Posterior vena cava (tissue), 2 donors: Measurements from ENCODE around the gene MAMLD1. TPM values are rescaled to one million over a fixed set of nuclear protein-coding genes. Genes with fewer than 3 reads are reported as not detected.

ENCODE experiments used
- DNase-seq: peaks from one replicate; pipeline ENCODE4 v3.0.0-alpha.2; 2020; ENCODE audit warnings: low spot score
- intact Hi-C, 2 donors: fragments of 100-400 bp; cut with DNase I; formaldehyde crosslinking; loops; one replicate each; pipeline versions ENCODE4 v1.14.1 to v1.14.2; 2022 to 2023
- total RNA-seq, 2 donors: library from RNA; stranded (reverse); fragmentation: NEBNext Ultra II Directional; extraction: Animal tissue kit (Norgen Biotek cat#: 25700); gene quantifications; one replicate each; pipeline ENCODE4 v1.2.1, GENCODE V29; 2021
- donor health status: DM: yes; HTN: yes; CAD: no.
- donor health status: DM: yes; HTN: yes; CAD: no.

Gene MAMLD1
- total RNA-seq, 2 donors from 2014 or later, result 10.9 to 12.8 TPM

GRCh38 chrX:150446151-150446550, 83.0 kb downstream of the MAMLD1 start:
- DNase-seq, result no peak
- intact Hi-C loops, result no loop called here

- DNase-seq, result no peak
- intact Hi-C loops, result no loop called here
Observed at GRCh38 chrX:150446995-150447394, 83.9 kb downstream of the MAMLD1 start.

GRCh38 chrX:150449313-150449712, 86.2 kb downstream of the MAMLD1 start:
- no peak for DNase-seq
- intact Hi-C loops, result no loop called here

- no peak for DNase-seq
- intact Hi-C loops, result loop anchor here in 1 of 2 donors (5.0 kb wide), 1 partner anchor 68 kb away; no protein-coding TSS in a partner anchor
Observed at GRCh38 chrX:150450519-150451177, 87.5 kb downstream of the MAMLD1 start.

- no peak for DNase-seq
- intact Hi-C loops, result loop anchor here in 1 of 2 donors (5.0 kb wide), 1 partner anchor 70 kb away; no protein-coding TSS in a partner anchor
Observed at GRCh38 chrX:150451953-150452352, 88.8 kb downstream of the MAMLD1 start.

GRCh38 chrX:150454083-150454482, 91.0 kb downstream of the MAMLD1 start:
- intact Hi-C loops, result loop anchor here in 1 of 2 donors (5.0 kb wide), 1 partner anchor 72 kb away; no protein-coding TSS in a partner anchor
- DNase-seq, result no peak

GRCh38 chrX:150454508-150455214, 91.5 kb downstream of the MAMLD1 start:
- DNase-seq, result no peak
- intact Hi-C loops, result loop anchor here in 1 of 2 donors (5.0 kb wide), 1 partner anchor 72 kb away; no protein-coding TSS in a partner anchor

GRCh38 chrX:150455215-150455608, 92.1 kb downstream of the MAMLD1 start:
- DNase-seq, result no peak
- intact Hi-C loops, result no loop called here

GRCh38 chrX:150456466-150456865, 93.3 kb downstream of the MAMLD1 start:
- intact Hi-C loops, result no loop called here
- no peak for DNase-seq

- no peak for DNase-seq
- intact Hi-C loops, result no loop called here
Observed at GRCh38 chrX:150456941-150457340, 93.8 kb downstream of the MAMLD1 start.

GRCh38 chrX:150459196-150459595, 96.1 kb downstream of the MAMLD1 start:
- intact Hi-C loops, result no loop called here
- DNase-seq, result no peak

- no peak for DNase-seq
- intact Hi-C loops, result no loop called here
Observed at GRCh38 chrX:150460063-150460462, 96.9 kb downstream of the MAMLD1 start.

- intact Hi-C loops, result no loop called here
- no peak for DNase-seq
Observed at GRCh38 chrX:150460781-150461180, 97.7 kb downstream of the MAMLD1 start.

- intact Hi-C loops, result no loop called here
- no peak for DNase-seq
Observed at GRCh38 chrX:150463566-150463965, 100.4 kb downstream of the MAMLD1 start.

- no peak for DNase-seq
Observed at GRCh38 chrX:150464001-150464400, 100.9 kb downstream of the MAMLD1 start.

GRCh38 chrX:150465326-150465725, 102.2 kb downstream of the MAMLD1 start:
- intact Hi-C loops, result no loop called here
- DNase-seq, result no peak

More at GRCh38 chrX:150464001-150464400, 100.9 kb downstream of the MAMLD1 start:
- intact Hi-C loops, result no loop called here

- DNase-seq, result no peak
- intact Hi-C loops, result no loop called here
Observed at GRCh38 chrX:150465881-150466775, 103.0 kb downstream of the MAMLD1 start.

GRCh38 chrX:150472306-150472705, 109.2 kb downstream of the MAMLD1 start:
- DNase-seq, result no peak

GRCh38 chrX:150473371-150473770, 110.3 kb downstream of the MAMLD1 start:
- DNase-seq, result no peak
- intact Hi-C loops, result no loop called here

More at GRCh38 chrX:150472306-150472705, 109.2 kb downstream of the MAMLD1 start:
- intact Hi-C loops, result no loop called here

- DNase-seq, result no peak
- intact Hi-C loops, result loop anchor here in 1 of 2 donors (1.0 kb wide), 1 partner anchor 22 kb away; no protein-coding TSS in a partner anchor
Observed at GRCh38 chrX:150475461-150475860, 112.3 kb downstream of the MAMLD1 start.
